Cardiac fibroblast (primary cell): ENCODE measurements around the gene RXFP3.

Experiments
- DNase-seq, 2 donors: peaks; one replicate each; pipeline versions ENCODE4 v3.0.0 to v3.0.0-alpha.2; 2010; ENCODE audit warnings: low read depth in 2 of 2
- H3K4me3 ChIP-seq, 2 donors: replicated peaks in 1 of 2; 1 replicate in 1 of 2; 2 replicates in 1 of 2; pipeline ENCODE4 v1.5.1; 2011; ENCODE audit warnings: low read depth in 2 of 2, low read length in 2 of 2, mild to moderate bottlenecking in 2 of 2, moderate library complexity in 1 of 2
- CTCF ChIP-seq: IDR thresholded peaks from one replicate; pipeline ENCODE4 v1.5.1; 2011; ENCODE audit warnings: low read depth, mild to moderate bottlenecking, low read length, inconsistent platforms

RXFP3 gene, protein sequence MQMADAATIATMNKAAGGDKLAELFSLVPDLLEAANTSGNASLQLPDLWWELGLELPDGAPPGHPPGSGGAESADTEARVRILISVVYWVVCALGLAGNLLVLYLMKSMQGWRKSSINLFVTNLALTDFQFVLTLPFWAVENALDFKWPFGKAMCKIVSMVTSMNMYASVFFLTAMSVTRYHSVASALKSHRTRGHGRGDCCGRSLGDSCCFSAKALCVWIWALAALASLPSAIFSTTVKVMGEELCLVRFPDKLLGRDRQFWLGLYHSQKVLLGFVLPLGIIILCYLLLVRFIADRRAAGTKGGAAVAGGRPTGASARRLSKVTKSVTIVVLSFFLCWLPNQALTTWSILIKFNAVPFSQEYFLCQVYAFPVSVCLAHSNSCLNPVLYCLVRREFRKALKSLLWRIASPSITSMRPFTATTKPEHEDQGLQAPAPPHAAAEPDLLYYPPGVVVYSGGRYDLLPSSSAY

DNA sequence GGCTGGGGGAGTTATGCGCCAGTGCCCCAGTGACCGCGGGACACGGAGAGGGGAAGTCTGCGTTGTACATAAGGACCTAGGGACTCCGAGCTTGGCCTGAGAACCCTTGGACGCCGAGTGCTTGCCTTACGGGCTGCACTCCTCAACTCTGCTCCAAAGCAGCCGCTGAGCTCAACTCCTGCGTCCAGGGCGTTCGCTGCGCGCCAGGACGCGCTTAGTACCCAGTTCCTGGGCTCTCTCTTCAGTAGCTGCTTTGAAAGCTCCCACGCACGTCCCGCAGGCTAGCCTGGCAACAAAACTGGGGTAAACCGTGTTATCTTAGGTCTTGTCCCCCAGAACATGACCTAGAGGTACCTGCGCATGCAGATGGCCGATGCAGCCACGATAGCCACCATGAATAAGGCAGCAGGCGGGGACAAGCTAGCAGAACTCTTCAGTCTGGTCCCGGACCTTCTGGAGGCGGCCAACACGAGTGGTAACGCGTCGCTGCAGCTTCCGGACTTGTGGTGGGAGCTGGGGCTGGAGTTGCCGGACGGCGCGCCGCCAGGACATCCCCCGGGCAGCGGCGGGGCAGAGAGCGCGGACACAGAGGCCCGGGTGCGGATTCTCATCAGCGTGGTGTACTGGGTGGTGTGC is at the start of gene RXFP3:
Gene RXFP3 (plus strand): TSS at position 6 of the 636 bp plus-strand sequence. CDS start 355 bp downstream, at position 361.
- H3K4me3 ChIP-seq, result peak within 1 kb of the TSS; percentile 45 to 57
- TF ChIP-seq CTCF, result no peak
- peak; percentile 45 to 67 for DNase-seq

DNA sequence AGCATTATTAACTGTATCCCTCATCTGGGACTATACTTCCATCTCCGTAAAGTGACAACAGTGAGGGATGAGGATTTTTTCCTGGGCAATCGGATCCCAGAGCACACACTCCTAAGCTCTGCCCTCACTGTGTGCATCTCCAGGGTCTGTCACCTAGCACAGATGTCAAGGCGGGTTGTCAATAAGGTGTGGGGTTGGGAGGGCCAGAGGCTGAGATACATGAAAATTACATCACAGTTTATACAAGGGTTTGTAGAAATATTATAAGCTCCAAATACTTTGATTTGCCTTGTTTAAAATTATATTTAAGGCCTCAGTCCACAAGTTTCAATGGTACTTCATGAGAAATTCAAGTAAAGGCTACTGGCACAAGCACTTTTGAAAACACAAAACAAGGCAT is 48.9 kb upstream of the RXFP3 start:
- DNase-seq, result no peak
- H3K4me3 ChIP-seq, result no peak overlapping the region
- no peak for TF ChIP-seq CTCF

DNA sequence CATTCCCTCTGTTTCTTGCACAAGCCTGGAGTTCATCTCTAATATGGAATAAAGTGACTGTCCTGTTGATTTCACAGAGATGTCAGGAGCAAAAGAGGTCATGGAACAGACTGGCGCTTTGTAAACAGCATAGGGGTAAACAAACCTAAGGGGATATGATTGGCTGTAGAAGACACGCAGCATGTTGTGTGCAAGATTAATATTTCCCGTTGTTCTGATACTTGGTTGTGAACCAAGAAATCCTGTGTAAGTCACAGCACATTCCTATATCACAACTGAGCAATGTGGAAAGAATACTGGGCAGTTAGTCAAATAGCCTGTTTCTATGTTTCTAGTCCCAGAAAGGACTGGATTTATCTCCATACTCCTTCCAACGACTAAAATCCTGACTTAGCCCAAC is 47.6 kb upstream of the RXFP3 start:
- no peak for TF ChIP-seq CTCF
- H3K4me3 ChIP-seq, result no peak overlapping the region
- DNase-seq, result peak; percentile 63 to 79

GRCh38 chr5:33890131-33891032 is 45.8 kb upstream of the RXFP3 start:
- peak; percentile 60 for TF ChIP-seq CTCF
- H3K4me3 ChIP-seq, result peak overlapping the region; percentile 63 to 64
- peak; percentile 39 to 57 for DNase-seq

DNA sequence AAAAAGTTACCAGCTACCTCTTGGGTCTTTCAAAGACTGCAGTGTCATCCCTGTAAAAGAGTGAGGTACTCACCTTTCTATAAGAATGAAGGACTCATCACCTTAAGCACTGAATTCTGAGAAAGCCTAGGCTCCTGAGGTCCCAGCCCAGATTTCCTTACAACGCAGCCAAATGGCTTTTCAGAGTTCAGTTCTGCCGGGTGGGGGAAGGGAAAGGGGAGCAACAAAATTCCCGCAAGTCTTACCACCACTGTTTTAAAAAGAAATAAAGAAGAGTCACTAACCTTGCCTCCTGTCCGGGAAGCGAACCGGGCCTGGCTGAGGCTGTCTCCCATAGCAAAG is 44.8 kb upstream of the RXFP3 start:
- TF ChIP-seq CTCF, result no peak
- DNase-seq, result no peak
- peak overlapping the region; percentile 63 to 64 for H3K4me3 ChIP-seq

GRCh38 chr5:33891788-33892619 is 44.2 kb upstream of the RXFP3 start, which contains the start of gene ADAMTS12:
TSS of gene ADAMTS12 (minus strand) at chr5:33891990. CDS start at chr5:33891856, 134 bp downstream.
- DNase-seq, result peak; percentile 55 to 78
- no peak for TF ChIP-seq CTCF
- peak within 1 kb of the TSS; percentile 63 to 64 for H3K4me3 ChIP-seq
